IPS-15b (cell line): ENCODE data around the gene SSR3.
"Not testable (repeated sequence)": the region's sequence is repeated elsewhere in the genome, so short reads cannot be mapped to it uniquely, and the experiment has no call there.

Experiments used
- H3K27me3 ChIP-seq: one replicate; pipeline ENCODE4 v1.6.1; 2013; ENCODE audit warnings: low read length; ENCODE audit not compliant: control insufficient read depth, insufficient read depth
- H3K36me3 ChIP-seq: one replicate; pipeline ENCODE4 v1.6.1; 2013; ENCODE audit warnings: low read length; ENCODE audit not compliant: control insufficient read depth, insufficient read depth
- H3K4me1 ChIP-seq: one replicate; pipeline ENCODE4 v1.6.1; 2013; ENCODE audit warnings: mild to moderate bottlenecking, low read length; ENCODE audit not compliant: control insufficient read depth, insufficient read depth
- H3K4me3 ChIP-seq: one replicate; pipeline ENCODE4 v1.5.1; 2013; ENCODE audit warnings: low read depth, low read length
- H3K9ac ChIP-seq: one replicate; pipeline ENCODE4 v1.6.1; 2013; ENCODE audit warnings: low read depth, mild to moderate bottlenecking, low read length
- H3K9me3 ChIP-seq: one replicate; pipeline ENCODE4 v1.6.1; 2013; ENCODE audit warnings: mild to moderate bottlenecking, low read length; ENCODE audit not compliant: control insufficient read depth, insufficient read depth

SSR3 gene

DNA sequence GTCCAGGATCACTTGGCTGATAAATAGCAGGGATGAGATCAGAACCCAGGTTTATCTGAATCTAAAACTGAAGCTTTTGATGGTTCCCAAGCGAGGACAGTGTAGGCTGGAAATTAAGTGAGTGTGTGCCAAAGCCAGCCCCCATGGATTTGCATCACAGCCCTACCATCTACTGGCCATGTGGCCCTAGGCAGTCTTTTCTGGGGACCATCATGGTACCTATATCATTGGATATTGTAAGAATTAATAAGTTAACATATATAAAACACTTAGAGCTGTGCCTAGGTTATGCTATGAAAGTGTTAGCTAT is 32.8 kb upstream of the SSR3 start:
- no peak overlapping the region for H3K4me3 ChIP-seq

DNA sequence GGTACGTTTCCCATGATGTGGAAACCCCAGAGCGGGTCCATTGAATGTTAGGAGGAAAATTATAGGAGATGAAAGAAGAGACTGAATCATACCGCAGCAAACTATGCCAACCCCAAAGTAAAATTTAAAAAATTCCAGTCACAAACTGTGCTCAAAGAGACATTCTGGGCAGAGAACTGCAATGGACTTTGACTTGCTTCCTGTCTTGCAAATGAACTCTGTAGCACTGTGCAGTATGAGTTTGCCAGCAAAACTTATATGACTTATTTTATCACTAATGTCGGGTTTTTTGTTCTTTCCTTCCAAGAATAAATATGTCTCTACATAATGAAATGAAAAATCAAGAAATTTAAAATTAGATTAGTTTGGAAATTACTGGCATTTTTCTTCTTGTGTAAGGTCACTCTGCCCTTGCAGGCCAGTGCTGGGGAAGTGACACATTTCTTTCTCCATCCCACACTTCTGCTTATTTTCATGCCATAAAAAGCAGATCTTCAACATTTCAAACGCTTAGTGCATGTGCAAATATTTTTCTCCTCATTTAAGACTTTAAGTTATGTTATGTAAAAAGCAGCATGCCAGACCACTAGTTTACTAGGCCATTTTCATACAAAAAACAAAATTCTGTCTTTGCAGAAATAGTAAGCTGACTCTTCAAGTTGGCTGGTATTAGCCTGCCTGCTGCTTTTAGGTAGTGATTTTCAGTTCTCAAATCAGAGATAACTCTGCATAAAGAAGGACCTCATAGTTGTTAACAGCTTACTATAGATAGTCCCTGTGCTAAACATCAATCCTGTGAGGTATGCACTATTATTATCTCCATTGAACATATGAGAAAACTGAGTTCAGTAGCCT is 32.2 kb upstream of the SSR3 start:
- Histone ChIP-seq H3K9ac (no peak overlapping the region), H3K27me3 (no peaks in the 10 kb centered on the region)

More for the DNA sequence above, 32.8 kb upstream of the SSR3 start:
- no peaks in the 10 kb centered on the region for H3K27me3 ChIP-seq
- no peaks in the 10 kb centered on the region for H3K36me3 ChIP-seq
- no peak overlapping the region for H3K9ac ChIP-seq
- no peaks in the 10 kb centered on the region for H3K4me1 ChIP-seq
- H3K9me3 ChIP-seq = no peaks in the 10 kb centered on the region

DNA sequence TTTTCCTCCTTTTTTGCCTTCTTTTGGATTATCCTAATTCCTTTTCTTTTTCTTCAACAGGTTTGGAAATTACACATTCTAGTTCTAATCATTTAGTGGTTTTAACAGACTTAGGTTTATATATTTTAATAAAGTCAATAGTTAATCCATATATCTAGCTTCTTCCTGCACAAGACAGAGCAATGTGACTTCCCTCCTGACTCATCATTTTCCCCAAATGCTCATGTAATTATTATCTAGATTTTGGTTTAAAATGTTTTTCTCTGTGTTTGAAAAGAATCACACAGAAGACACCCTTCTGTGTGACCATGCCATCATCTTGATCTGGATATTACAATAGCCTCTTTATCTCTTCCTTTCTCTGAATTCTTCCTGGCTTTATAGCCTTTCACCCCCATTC is 28.6 kb upstream of the SSR3 start:
- H3K27me3 ChIP-seq = no peaks in the 10 kb centered on the region
- no peaks in the 10 kb centered on the region for H3K9me3 ChIP-seq
- no peak overlapping the region for H3K4me3 ChIP-seq
- H3K4me1 ChIP-seq = no peaks in the 10 kb centered on the region
- no peaks in the 10 kb centered on the region for H3K36me3 ChIP-seq
- H3K9ac ChIP-seq = no peak overlapping the region

More for the DNA sequence above, 32.2 kb upstream of the SSR3 start:
- H3K9me3 ChIP-seq = no peaks in the 10 kb centered on the region
- H3K36me3 ChIP-seq = no peaks in the 10 kb centered on the region
- H3K4me1 ChIP-seq = no peaks in the 10 kb centered on the region
- H3K4me3 ChIP-seq = no peak overlapping the region

DNA sequence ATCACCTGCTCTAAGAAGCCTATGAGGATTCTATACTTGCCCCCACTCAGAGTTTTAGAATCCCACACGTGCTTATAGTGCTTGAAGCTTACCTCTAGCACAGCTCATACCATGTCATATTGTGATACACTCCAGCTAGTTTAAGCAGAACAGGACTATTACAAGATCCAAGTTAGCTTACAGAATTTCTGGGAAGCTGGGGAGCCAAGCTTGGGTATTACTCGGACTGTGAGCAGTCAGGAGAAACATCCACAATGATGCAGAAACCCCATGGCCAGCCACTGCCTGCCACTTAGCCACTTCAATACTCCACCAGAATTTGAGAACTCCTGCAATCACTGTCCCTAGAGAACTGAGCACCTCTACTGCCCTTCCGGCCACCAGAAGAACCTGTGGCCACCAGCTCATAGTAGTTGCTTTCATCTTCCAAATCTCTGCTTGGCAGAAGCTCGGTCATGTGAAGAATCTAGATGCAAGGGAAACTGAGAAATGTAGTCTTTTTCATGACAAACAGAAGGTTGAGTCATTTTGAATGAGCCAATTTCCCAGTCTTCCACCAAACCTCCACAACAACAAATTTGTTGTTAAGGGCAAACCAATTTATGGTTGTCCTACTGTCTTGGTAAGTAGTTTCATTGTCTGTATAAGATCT is 27.7 kb upstream of the SSR3 start:
- Histone ChIP-seq H3K36me3 (no peaks in the 10 kb centered on the region), H3K4me3 (no peak overlapping the region), H3K9me3 (no peaks in the 10 kb centered on the region), H3K4me1 (no peaks in the 10 kb centered on the region), H3K27me3 (no peaks in the 10 kb centered on the region), H3K9ac (no peak overlapping the region)

DNA sequence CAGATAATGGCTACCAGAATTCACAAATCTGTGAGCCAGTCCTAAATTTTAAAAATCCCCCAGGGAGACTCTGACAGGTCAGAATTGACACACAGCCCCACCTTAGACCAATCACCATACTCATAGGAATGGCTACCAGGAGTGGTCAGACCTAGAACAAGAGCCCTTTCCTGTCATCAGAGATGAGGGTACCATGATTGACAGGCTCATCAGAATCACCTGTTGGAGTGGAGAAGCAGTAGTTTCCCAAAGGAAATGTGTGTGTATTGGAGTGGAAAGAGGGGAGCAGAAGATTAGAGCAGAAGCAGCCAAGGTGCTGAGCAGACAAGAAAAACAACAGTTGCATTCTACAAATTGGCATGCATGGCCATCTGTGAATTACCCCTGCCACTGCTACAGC is 27.0 kb upstream of the SSR3 start:
- Histone ChIP-seq H3K4me3 (no peak overlapping the region), H3K9ac (no peak overlapping the region)

DNA sequence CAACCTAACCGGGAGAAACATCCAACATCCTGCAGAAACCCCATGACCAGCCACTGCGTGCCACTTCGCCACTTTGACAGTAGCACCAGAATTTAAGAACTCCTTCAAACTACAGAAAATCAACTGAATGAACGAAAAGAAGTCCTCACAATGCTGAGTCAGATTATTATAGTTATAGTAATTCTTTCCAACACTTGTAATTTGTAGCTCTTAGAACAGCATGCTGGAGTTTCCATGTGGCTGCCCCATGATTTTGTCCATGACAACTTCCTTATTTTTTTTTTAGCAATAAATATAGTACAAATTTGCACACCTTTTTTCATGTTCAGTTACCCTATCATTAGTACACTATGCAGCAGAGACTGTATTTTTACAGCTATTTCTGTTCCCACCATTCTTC is 26.1 kb upstream of the SSR3 start:
- Histone ChIP-seq H3K9me3 (no peaks in the 10 kb centered on the region), H3K36me3 (no peaks in the 10 kb centered on the region), H3K27me3 (no peaks in the 10 kb centered on the region), H3K4me3 (no peak overlapping the region), H3K9ac (no peak overlapping the region), H3K4me1 (no peaks in the 10 kb centered on the region)

More for the DNA sequence above, 27.0 kb upstream of the SSR3 start:
- Histone ChIP-seq H3K36me3 (no peaks in the 10 kb centered on the region), H3K27me3 (no peaks in the 10 kb centered on the region), H3K4me1 (no peaks in the 10 kb centered on the region), H3K9me3 (no peaks in the 10 kb centered on the region)

DNA sequence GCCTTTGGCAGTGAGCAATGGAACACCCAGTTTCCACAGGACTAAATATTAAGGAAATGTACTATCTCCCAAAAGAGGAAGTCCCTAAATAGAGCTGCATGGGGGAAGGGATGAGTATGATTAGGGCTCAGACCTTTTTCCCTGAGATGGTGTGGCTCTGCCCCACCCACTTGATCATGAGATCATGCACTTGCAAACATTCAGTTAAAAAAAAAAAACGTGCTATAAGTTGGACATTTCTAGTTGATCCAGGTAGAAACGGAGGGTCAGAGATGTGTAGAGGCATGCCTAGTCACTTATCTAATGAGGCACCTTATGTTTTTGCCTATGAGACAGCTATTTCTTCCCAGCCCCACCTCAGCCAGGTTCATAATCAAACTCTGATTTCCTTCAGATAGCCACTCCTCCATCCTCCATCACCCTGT is 24.5 kb upstream of the SSR3 start:
- Histone ChIP-seq H3K27me3 (no peaks in the 10 kb centered on the region), H3K9me3 (no peaks in the 10 kb centered on the region), H3K4me3 (no peak overlapping the region), H3K36me3 (no peaks in the 10 kb centered on the region), H3K4me1 (no peaks in the 10 kb centered on the region), H3K9ac (no peak overlapping the region)

DNA sequence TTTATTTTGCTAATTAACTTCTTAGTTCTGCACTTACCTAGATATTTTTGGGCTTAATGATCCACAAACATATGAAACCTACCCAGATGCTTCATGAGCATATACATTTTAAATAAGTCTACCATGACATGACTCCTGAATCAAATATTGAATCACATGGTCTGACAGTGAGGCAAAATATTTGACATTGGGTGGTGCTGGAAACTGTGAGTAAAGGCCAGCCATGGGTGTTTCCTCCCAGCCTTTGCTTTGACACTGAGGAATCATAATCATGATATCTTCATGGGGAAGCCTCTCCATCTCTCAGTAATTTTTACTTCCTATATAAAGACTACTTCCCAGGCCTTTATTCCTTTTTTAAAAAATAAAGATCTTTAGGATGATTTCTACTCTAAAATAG is 22.8 kb upstream of the SSR3 start:
- no peak overlapping the region for H3K9ac ChIP-seq
- no peaks in the 10 kb centered on the region for H3K4me1 ChIP-seq
- no peaks in the 10 kb centered on the region for H3K36me3 ChIP-seq

DNA sequence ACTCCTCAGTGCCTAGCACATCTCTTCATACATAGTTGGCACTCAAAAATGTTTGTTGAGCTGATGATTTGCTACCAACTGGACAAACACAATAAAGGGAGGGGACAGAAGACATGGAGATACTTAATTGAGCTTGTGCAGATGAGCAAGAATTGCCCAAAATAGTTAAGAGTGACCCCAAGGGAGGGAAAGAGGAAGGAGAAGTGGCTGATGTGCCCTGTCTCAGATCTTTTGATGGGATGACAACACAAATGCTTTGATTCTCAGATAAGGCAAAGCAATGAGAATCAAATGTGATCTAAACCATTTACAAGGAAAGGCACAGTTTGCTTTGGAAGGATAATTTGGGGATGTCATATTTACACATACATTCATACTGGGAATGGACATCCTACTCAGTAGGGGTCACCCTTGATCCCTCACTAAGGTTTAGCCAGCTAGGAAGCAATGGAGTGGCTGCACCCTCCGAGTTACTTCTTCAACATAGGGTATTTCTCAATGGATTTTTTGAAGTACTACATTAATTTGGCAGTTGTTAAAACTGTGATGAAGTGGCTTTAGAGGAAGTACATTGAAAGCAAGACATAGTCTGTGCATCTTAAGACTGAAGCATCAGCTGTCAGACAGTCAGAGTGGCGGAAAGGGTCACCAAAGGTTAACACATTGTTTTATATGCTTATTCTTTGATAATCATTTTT is 21.9 kb upstream of the SSR3 start:
- Histone ChIP-seq H3K27me3 (no peaks in the 10 kb centered on the region), H3K4me1 (no peaks in the 10 kb centered on the region), H3K4me3 (no peak overlapping the region), H3K9me3 (no peaks in the 10 kb centered on the region), H3K9ac (no peak overlapping the region), H3K36me3 (no peaks in the 10 kb centered on the region)

More for the DNA sequence above, 22.8 kb upstream of the SSR3 start:
- Histone ChIP-seq H3K27me3 (no peaks in the 10 kb centered on the region), H3K4me3 (no peak overlapping the region), H3K9me3 (no peaks in the 10 kb centered on the region)

DNA sequence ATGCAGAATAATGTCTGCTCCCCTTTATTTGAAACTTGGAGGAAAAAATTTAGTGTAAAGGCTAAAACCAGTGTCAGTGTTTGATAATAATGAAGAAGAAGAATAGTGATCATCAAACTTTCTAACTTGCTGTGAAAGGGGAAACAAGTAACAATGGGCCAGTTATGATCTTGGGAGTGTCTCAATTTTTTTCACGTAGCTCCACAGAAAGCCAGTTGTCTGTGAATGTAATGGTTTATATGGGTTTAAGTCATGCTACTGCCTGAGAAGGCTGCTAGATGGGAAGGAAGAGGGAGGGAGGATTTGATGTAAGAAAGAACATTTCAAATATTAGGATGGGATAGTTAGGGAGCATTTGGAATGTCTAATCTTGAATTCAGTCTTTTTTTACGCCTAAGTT is 21.1 kb upstream of the SSR3 start:
- no peaks in the 10 kb centered on the region for H3K4me1 ChIP-seq
- no peaks in the 10 kb centered on the region for H3K36me3 ChIP-seq
- no peaks in the 10 kb centered on the region for H3K27me3 ChIP-seq
- H3K9ac ChIP-seq = no peak overlapping the region
- H3K9me3 ChIP-seq = no peaks in the 10 kb centered on the region
- no peak overlapping the region for H3K4me3 ChIP-seq

DNA sequence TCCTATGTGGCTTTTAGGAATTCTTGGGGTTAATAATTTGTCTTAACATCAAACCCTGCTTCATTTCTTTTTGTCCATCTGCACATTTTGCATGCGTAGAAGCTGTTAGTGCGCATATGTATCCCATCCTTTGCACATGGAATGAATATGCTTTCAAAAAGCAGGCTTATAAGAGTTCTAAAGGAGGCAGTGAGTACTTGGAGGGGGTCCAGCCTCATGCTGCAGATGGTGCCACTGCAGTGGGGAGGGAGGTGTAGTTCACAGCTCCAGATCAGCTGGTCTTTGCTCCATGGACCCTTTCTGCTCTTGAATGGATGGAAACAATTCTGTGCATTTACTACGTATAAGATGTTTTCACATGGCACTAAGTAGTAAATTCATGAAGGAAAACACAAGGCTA is 20.7 kb upstream of the SSR3 start:
- H3K4me1 ChIP-seq = no peaks in the 10 kb centered on the region
- H3K36me3 ChIP-seq = no peaks in the 10 kb centered on the region
- H3K4me3 ChIP-seq = no peak overlapping the region
- no peaks in the 10 kb centered on the region for H3K27me3 ChIP-seq
- H3K9me3 ChIP-seq = no peaks in the 10 kb centered on the region
- no peak overlapping the region for H3K9ac ChIP-seq

DNA sequence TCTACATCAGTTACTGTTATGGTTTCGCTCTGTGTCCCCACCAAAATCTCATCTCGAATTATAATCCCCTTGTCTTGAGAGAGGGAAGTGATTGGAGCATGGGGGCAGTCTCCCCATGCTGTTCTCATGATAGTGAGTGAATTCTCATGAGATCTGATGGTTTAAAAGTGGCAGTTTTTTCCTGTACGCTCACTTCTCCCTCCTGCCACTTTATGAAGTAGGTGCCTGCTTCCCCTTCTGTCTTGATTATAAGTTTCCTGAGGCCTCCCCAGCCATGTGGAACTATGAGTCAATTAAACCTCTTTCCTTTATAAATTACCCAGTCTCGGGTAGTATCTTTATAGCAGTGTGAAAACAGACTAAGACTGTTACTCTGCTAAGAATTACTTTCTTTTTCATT is 15.0 kb upstream of the SSR3 start:
- H3K9me3 ChIP-seq, H3K4me3 ChIP-seq, H3K9ac ChIP-seq, H3K4me1 ChIP-seq, H3K27me3 ChIP-seq, H3K36me3 ChIP-seq: not testable (repeated sequence)
